ENCODE measurements around the gene SYTL3.
"Not testable (repeated sequence)": the region's sequence is repeated elsewhere in the genome, so short reads cannot be mapped to it uniquely, and the experiment has no call there.

SYTL3 gene

GRCh38 chr6:158680481-158680880, 30.6 kb downstream of the SYTL3 start:
- H3K36me3 ChIP-seq (ENCODE audit: control insufficient read depth, insufficient read depth, low read length) = no peaks in the 10 kb centered on the region
- no peaks in the 10 kb centered on the region for H3K27me3 ChIP-seq (ENCODE audit: control insufficient read depth, insufficient read depth, low read length)
- H3K9me3 ChIP-seq (ENCODE audit: control insufficient read depth, low read length) = no peaks in the 10 kb centered on the region
- no peak overlapping the region for H3K9ac ChIP-seq (ENCODE audit: low read length)
- H3K4me3 ChIP-seq (ENCODE audit: low read length) = no peak overlapping the region
- H3K4me1 ChIP-seq (ENCODE audit: control insufficient read depth, insufficient read depth, low read length) = no peaks in the 10 kb centered on the region

GRCh38 chr6:158684311-158684710, 34.5 kb downstream of the SYTL3 start:
- no peaks in the 10 kb centered on the region for H3K9me3 ChIP-seq (ENCODE audit: control insufficient read depth, low read length)
- no peak overlapping the region for H3K4me3 ChIP-seq (ENCODE audit: low read length)
- H3K9ac ChIP-seq (ENCODE audit: low read length) = no peak overlapping the region
- peaks cover 9% of the 10 kb centered on the region for H3K4me1 ChIP-seq (ENCODE audit: control insufficient read depth, insufficient read depth, low read length)
- H3K27me3 ChIP-seq (ENCODE audit: control insufficient read depth, insufficient read depth, low read length) = no peaks in the 10 kb centered on the region
- no peaks in the 10 kb centered on the region for H3K36me3 ChIP-seq (ENCODE audit: control insufficient read depth, insufficient read depth, low read length)

GRCh38 chr6:158684745-158685324, 35.0 kb downstream of the SYTL3 start:
- Histone ChIP-seq H3K4me3 (ENCODE audit: low read length) (no peak overlapping the region), H3K27me3 (ENCODE audit: control insufficient read depth, insufficient read depth, low read length) (no peaks in the 10 kb centered on the region), H3K9ac (ENCODE audit: low read length) (no peak overlapping the region), H3K4me1 (ENCODE audit: control insufficient read depth, insufficient read depth, low read length) (peaks cover 9% of the 10 kb centered on the region), H3K36me3 (ENCODE audit: control insufficient read depth, insufficient read depth, low read length) (no peaks in the 10 kb centered on the region), H3K9me3 (ENCODE audit: control insufficient read depth, low read length) (no peaks in the 10 kb centered on the region)

- H3K4me1 ChIP-seq (ENCODE audit: control insufficient read depth, insufficient read depth, low read length) = peaks cover 9% of the 10 kb centered on the region
- no peaks in the 10 kb centered on the region for H3K9me3 ChIP-seq (ENCODE audit: control insufficient read depth, low read length)
- H3K27me3 ChIP-seq (ENCODE audit: control insufficient read depth, insufficient read depth, low read length) = no peaks in the 10 kb centered on the region
- H3K9ac ChIP-seq (ENCODE audit: low read length) = no peak overlapping the region
- H3K36me3 ChIP-seq (ENCODE audit: control insufficient read depth, insufficient read depth, low read length) = no peaks in the 10 kb centered on the region
- no peak overlapping the region for H3K4me3 ChIP-seq (ENCODE audit: low read length)
These were observed 36.5 kb downstream of the SYTL3 start for GRCh38 chr6:158686311-158686710.

- H3K4me1 ChIP-seq (ENCODE audit: control insufficient read depth, insufficient read depth, low read length) = peaks cover 9% of the 10 kb centered on the region
- no peak overlapping the region for H3K9ac ChIP-seq (ENCODE audit: low read length)
- no peak overlapping the region for H3K4me3 ChIP-seq (ENCODE audit: low read length)
- no peaks in the 10 kb centered on the region for H3K36me3 ChIP-seq (ENCODE audit: control insufficient read depth, insufficient read depth, low read length)
- no peaks in the 10 kb centered on the region for H3K27me3 ChIP-seq (ENCODE audit: control insufficient read depth, insufficient read depth, low read length)
- no peaks in the 10 kb centered on the region for H3K9me3 ChIP-seq (ENCODE audit: control insufficient read depth, low read length)
These were observed 37.0 kb downstream of the SYTL3 start for GRCh38 chr6:158686791-158687381.

GRCh38 chr6:158687506-158687905, 37.7 kb downstream of the SYTL3 start:
- Histone ChIP-seq H3K4me1 (ENCODE audit: control insufficient read depth, insufficient read depth, low read length) (peaks cover 9% of the 10 kb centered on the region), H3K27me3 (ENCODE audit: control insufficient read depth, insufficient read depth, low read length) (no peaks in the 10 kb centered on the region), H3K9ac (ENCODE audit: low read length) (no peak overlapping the region), H3K4me3 (ENCODE audit: low read length) (no peak overlapping the region), H3K9me3 (ENCODE audit: control insufficient read depth, low read length) (no peaks in the 10 kb centered on the region), H3K36me3 (ENCODE audit: control insufficient read depth, insufficient read depth, low read length) (no peaks in the 10 kb centered on the region)

GRCh38 chr6:158688860-158689259, 39.0 kb downstream of the SYTL3 start:
- H3K9ac ChIP-seq (ENCODE audit: low read length) = no peak overlapping the region
- H3K9me3 ChIP-seq (ENCODE audit: control insufficient read depth, low read length) = no peaks in the 10 kb centered on the region
- no peaks in the 10 kb centered on the region for H3K36me3 ChIP-seq (ENCODE audit: control insufficient read depth, insufficient read depth, low read length)
- no peaks in the 10 kb centered on the region for H3K27me3 ChIP-seq (ENCODE audit: control insufficient read depth, insufficient read depth, low read length)
- peaks cover 9% of the 10 kb centered on the region for H3K4me1 ChIP-seq (ENCODE audit: control insufficient read depth, insufficient read depth, low read length)
- H3K4me3 ChIP-seq (ENCODE audit: low read length) = no peak overlapping the region

- no peak overlapping the region for H3K9ac ChIP-seq (ENCODE audit: low read length)
- H3K9me3 ChIP-seq (ENCODE audit: control insufficient read depth, low read length) = no peaks in the 10 kb centered on the region
- no peaks in the 10 kb centered on the region for H3K4me1 ChIP-seq (ENCODE audit: control insufficient read depth, insufficient read depth, low read length)
- H3K4me3 ChIP-seq (ENCODE audit: low read length) = no peak overlapping the region
- no peaks in the 10 kb centered on the region for H3K36me3 ChIP-seq (ENCODE audit: control insufficient read depth, insufficient read depth, low read length)
- no peaks in the 10 kb centered on the region for H3K27me3 ChIP-seq (ENCODE audit: control insufficient read depth, insufficient read depth, low read length)
These were observed 45.1 kb downstream of the SYTL3 start for GRCh38 chr6:158694913-158695312.

GRCh38 chr6:158697811-158698210, 48.0 kb downstream of the SYTL3 start:
- H3K36me3 ChIP-seq (ENCODE audit: control insufficient read depth, insufficient read depth, low read length) = no peaks in the 10 kb centered on the region
- no peak overlapping the region for H3K4me3 ChIP-seq (ENCODE audit: low read length)
- H3K4me1 ChIP-seq (ENCODE audit: control insufficient read depth, insufficient read depth, low read length) = no peaks in the 10 kb centered on the region

GRCh38 chr6:158698931-158699330, 49.1 kb downstream of the SYTL3 start:
- no peak overlapping the region for H3K9ac ChIP-seq (ENCODE audit: low read length)
- peaks cover 2% of the 10 kb centered on the region for H3K4me1 ChIP-seq (ENCODE audit: control insufficient read depth, insufficient read depth, low read length)
- H3K36me3 ChIP-seq (ENCODE audit: control insufficient read depth, insufficient read depth, low read length) = no peaks in the 10 kb centered on the region
- H3K9me3 ChIP-seq (ENCODE audit: control insufficient read depth, low read length) = no peaks in the 10 kb centered on the region
- no peaks in the 10 kb centered on the region for H3K27me3 ChIP-seq (ENCODE audit: control insufficient read depth, insufficient read depth, low read length)
- H3K4me3 ChIP-seq (ENCODE audit: low read length) = no peak overlapping the region

More at GRCh38 chr6:158697811-158698210, 48.0 kb downstream of the SYTL3 start:
- no peak overlapping the region for H3K9ac ChIP-seq (ENCODE audit: low read length)
- no peaks in the 10 kb centered on the region for H3K27me3 ChIP-seq (ENCODE audit: control insufficient read depth, insufficient read depth, low read length)
- no peaks in the 10 kb centered on the region for H3K9me3 ChIP-seq (ENCODE audit: control insufficient read depth, low read length)

GRCh38 chr6:158701268-158701667, 51.4 kb downstream of the SYTL3 start:
- H3K9me3 ChIP-seq (ENCODE audit: control insufficient read depth, low read length); H3K36me3 ChIP-seq (ENCODE audit: control insufficient read depth, insufficient read depth, low read length); H3K4me3 ChIP-seq (ENCODE audit: low read length); H3K9ac ChIP-seq (ENCODE audit: low read length); H3K27me3 ChIP-seq (ENCODE audit: control insufficient read depth, insufficient read depth, low read length): not testable (repeated sequence)
- peaks cover 22% of the 10 kb centered on the region for H3K4me1 ChIP-seq (ENCODE audit: control insufficient read depth, insufficient read depth, low read length)

- no peak overlapping the region for H3K4me3 ChIP-seq (ENCODE audit: low read length)
- peaks cover 41% of the 10 kb centered on the region for H3K4me1 ChIP-seq (ENCODE audit: control insufficient read depth, insufficient read depth, low read length)
- H3K36me3 ChIP-seq (ENCODE audit: control insufficient read depth, insufficient read depth, low read length) = no peaks in the 10 kb centered on the region
- no peaks in the 10 kb centered on the region for H3K27me3 ChIP-seq (ENCODE audit: control insufficient read depth, insufficient read depth, low read length)
- H3K9me3 ChIP-seq (ENCODE audit: control insufficient read depth, low read length) = no peaks in the 10 kb centered on the region
- no peak overlapping the region for H3K9ac ChIP-seq (ENCODE audit: low read length)
These were observed 53.4 kb downstream of the SYTL3 start for GRCh38 chr6:158703111-158703836.
